Measurements from ENCODE around the gene IRAK2. TPM values are rescaled to one million over a fixed set of nuclear protein-coding genes. Genes with fewer than 3 reads are reported as not detected.
"Not testable (repeated sequence)": the region's sequence is repeated elsewhere in the genome, so short reads cannot be mapped to it uniquely, and the experiment has no call there.

The IRAK2 gene
- polyA plus RNA-seq, 3 donors, result 0.78 to 2.0 (median 1.5) TPM

GRCh38 chr3:10263646-10264363 lies 99.1 kb downstream of the IRAK2 start:
- no peaks in the 10 kb centered on the region for H3K4me1 ChIP-seq (ENCODE audit: control insufficient read depth in 1 of 2, insufficient read depth in 2 of 2, low read length in 2 of 2)
- Mint-ChIP-seq H3K36me3 (peaks cover 83 to 94% of the 10 kb centered on the region in 2 donors), H3K27me3 (ENCODE audit: low read depth in 3 of 3) (peaks cover 0 to 3% (median 0%) of the 10 kb centered on the region in 3 donors), H3K4me1 (peaks cover 15% of the 10 kb centered on the region), H3K9me3 (no peaks in the 10 kb centered on the region), H3K27ac (peak overlapping the region in 5 of 7 donors; percentile 2 to 79 (median 26)), H3K4me3 (no peak overlapping the region)
- 100% methylated on average over 3 of the region's 12 CpGs for WGBS (ENCODE audit: insufficient coverage)
- peak in 1 of 3 donors; percentile 12 for DNase-seq
- intact Hi-C loops (cut with micrococcal nuclease), result no loop called here
- H3K9me3 ChIP-seq (replicated peaks in 1 of 2; ENCODE audit: control insufficient read depth in 1 of 2, insufficient read depth in 1 of 2, low read length in 2 of 2), result no peaks in the 10 kb centered on the region
- H2AFZ ChIP-seq (ENCODE audit: insufficient read depth, low read depth, low read length, poor library complexity, severe bottlenecking), result no peak overlapping the region
- no peaks in the 10 kb centered on the region for H3K27me3 ChIP-seq (ENCODE audit: control insufficient read depth in 2 of 2, insufficient read depth in 2 of 2, low read length in 2 of 2)
- peak; percentile 59 for TF ChIP-seq CTCF (IDR thresholded peaks at IDR 0.05)
- peaks cover 68 to 96% of the 10 kb centered on the region in 2 donors for H3K36me3 ChIP-seq (replicated peaks in 1 of 2; ENCODE audit: control insufficient read depth in 1 of 2, insufficient read depth in 2 of 2, low read length in 2 of 2)
- H3K79me2 ChIP-seq (ENCODE audit: insufficient read depth, low read length), result peaks cover 100% of the 10 kb centered on the region
- peaks cover 90% of the 10 kb centered on the region for H4K20me1 ChIP-seq (ENCODE audit: insufficient read depth, low read length)
- no peak overlapping the region for H3K4me3 ChIP-seq (replicated peaks in 1 of 3; ENCODE audit: low read depth in 2 of 3, low read length in 3 of 3)
- H3K27ac ChIP-seq (ENCODE audit: low read depth in 1 of 2, low read length in 2 of 2), result peak overlapping the region in 1 of 2 donors; percentile 60
- no peak overlapping the region for H3K9ac ChIP-seq (ENCODE audit: insufficient read depth, low read length, poor library complexity, severe bottlenecking)
- H3K4me2 ChIP-seq (replicated peaks; ENCODE audit: extremely low read depth, low read length, poor library complexity, severe bottlenecking), result no peak overlapping the region

DNA sequence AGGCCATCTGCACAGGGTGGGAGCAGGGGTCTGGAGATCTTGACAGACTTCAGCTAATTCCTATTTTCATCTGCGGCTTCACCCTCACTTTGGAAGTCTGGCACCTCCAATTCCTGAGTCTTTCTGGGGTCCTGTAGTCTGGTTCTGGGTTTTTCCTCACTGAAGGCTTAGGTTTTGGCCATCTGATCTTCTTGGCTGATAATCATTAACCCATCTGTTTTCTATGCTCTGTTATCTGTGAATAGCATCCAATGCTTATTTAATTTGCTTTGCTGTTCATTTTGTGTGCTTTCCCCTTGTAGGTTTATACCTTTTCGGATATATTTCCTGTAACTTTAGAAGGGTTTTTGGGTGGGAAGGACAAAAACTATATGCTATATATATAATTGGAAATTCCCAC lies 101.1 kb downstream of the IRAK2 start:
- peaks cover 100% of the 10 kb centered on the region for H3K79me2 ChIP-seq (ENCODE audit: insufficient read depth, low read length)
- no peaks in the 10 kb centered on the region for H3K4me1 ChIP-seq (ENCODE audit: control insufficient read depth in 1 of 2, insufficient read depth in 2 of 2, low read length in 2 of 2)
- intact Hi-C loops (cut with micrococcal nuclease), result no loop called here
- no CpG with 5 or more reads among the region's 2 CpGs for WGBS (ENCODE audit: insufficient coverage)
- peaks cover 90% of the 10 kb centered on the region for H4K20me1 ChIP-seq (ENCODE audit: insufficient read depth, low read length)
- no peaks in the 10 kb centered on the region for H3K9me3 ChIP-seq (replicated peaks in 1 of 2; ENCODE audit: control insufficient read depth in 1 of 2, insufficient read depth in 1 of 2, low read length in 2 of 2)
- no peak overlapping the region for H3K27ac ChIP-seq (ENCODE audit: low read depth in 1 of 2, low read length in 2 of 2)
- Mint-ChIP-seq H3K9me3 (no peaks in the 10 kb centered on the region), H3K27ac (peak overlapping the region in 1 of 7 donors; percentile 55), H3K27me3 (ENCODE audit: low read depth in 3 of 3) (peaks cover 0 to 2% (median 0%) of the 10 kb centered on the region in 3 donors), H3K36me3 (peaks cover 81 to 94% of the 10 kb centered on the region in 2 donors), H3K4me1 (peaks cover 15% of the 10 kb centered on the region), H3K4me3 (no peak overlapping the region)
- DNase-seq, result no peak
- no peak overlapping the region for H2AFZ ChIP-seq (ENCODE audit: insufficient read depth, low read depth, low read length, poor library complexity, severe bottlenecking)
- TF ChIP-seq CTCF (IDR thresholded peaks at IDR 0.05), result no peak
- no peaks in the 10 kb centered on the region for H3K27me3 ChIP-seq (ENCODE audit: control insufficient read depth in 2 of 2, insufficient read depth in 2 of 2, low read length in 2 of 2)
- no peak overlapping the region for H3K4me3 ChIP-seq (replicated peaks in 1 of 3; ENCODE audit: low read depth in 2 of 3, low read length in 3 of 3)
- peaks cover 68 to 96% of the 10 kb centered on the region in 2 donors for H3K36me3 ChIP-seq (replicated peaks in 1 of 2; ENCODE audit: control insufficient read depth in 1 of 2, insufficient read depth in 2 of 2, low read length in 2 of 2)
- H3K4me2 ChIP-seq (replicated peaks; ENCODE audit: extremely low read depth, low read length, poor library complexity, severe bottlenecking), result no peak overlapping the region
- no peak overlapping the region for H3K9ac ChIP-seq (ENCODE audit: insufficient read depth, low read length, poor library complexity, severe bottlenecking)

DNA sequence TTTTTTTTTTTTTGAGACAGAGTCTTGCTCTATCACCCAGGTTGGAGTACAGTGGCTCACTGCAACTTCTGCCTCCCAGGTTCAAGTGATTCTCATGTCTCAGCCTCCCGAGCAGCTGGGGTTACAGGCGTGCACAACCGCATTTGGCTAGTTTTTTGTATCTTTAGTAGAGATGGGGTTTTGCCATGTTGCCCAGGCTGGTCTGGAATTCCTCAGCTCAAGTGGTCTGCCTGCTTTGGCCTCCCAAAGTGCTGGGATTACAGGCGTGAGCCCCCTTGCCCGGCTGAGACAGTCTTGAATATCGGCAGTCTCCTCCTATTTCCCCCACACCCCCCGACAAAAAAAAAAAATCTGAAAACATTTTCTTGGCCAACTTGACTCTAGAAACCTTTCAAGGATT lies 102.2 kb downstream of the IRAK2 start:
- H3K9me3 ChIP-seq (replicated peaks in 1 of 2; ENCODE audit: control insufficient read depth in 1 of 2, insufficient read depth in 1 of 2, low read length in 2 of 2); H3K9me3 Mint-ChIP-seq; H3K4me3 ChIP-seq (replicated peaks in 1 of 3; ENCODE audit: low read depth in 2 of 3, low read length in 3 of 3); H3K27me3 Mint-ChIP-seq (ENCODE audit: low read depth in 3 of 3); DNase-seq; H3K4me1 ChIP-seq (ENCODE audit: control insufficient read depth in 1 of 2, insufficient read depth in 2 of 2, low read length in 2 of 2); H3K4me2 ChIP-seq (replicated peaks; ENCODE audit: extremely low read depth, low read length, poor library complexity, severe bottlenecking); H3K27ac ChIP-seq (ENCODE audit: low read depth in 1 of 2, low read length in 2 of 2); intact Hi-C loops (cut with micrococcal nuclease); H3K27me3 ChIP-seq (ENCODE audit: control insufficient read depth in 2 of 2, insufficient read depth in 2 of 2, low read length in 2 of 2); H2AFZ ChIP-seq (ENCODE audit: insufficient read depth, low read depth, low read length, poor library complexity, severe bottlenecking); H3K9ac ChIP-seq (ENCODE audit: insufficient read depth, low read length, poor library complexity, severe bottlenecking); H3K4me3 Mint-ChIP-seq: not testable (repeated sequence)
- H4K20me1 ChIP-seq (ENCODE audit: insufficient read depth, low read length), result peaks cover 91% of the 10 kb centered on the region
- H3K27ac Mint-ChIP-seq, result peak overlapping the region in 2 of 7 donors; percentile 2 to 40
- no CpG with 5 or more reads among the region's 7 CpGs for WGBS (ENCODE audit: insufficient coverage)
- peaks cover 11% of the 10 kb centered on the region for H3K4me1 Mint-ChIP-seq
- peaks cover 80 to 94% of the 10 kb centered on the region in 2 donors for H3K36me3 Mint-ChIP-seq
- peaks cover 100% of the 10 kb centered on the region for H3K79me2 ChIP-seq (ENCODE audit: insufficient read depth, low read length)
- H3K36me3 ChIP-seq (replicated peaks in 1 of 2; ENCODE audit: control insufficient read depth in 1 of 2, insufficient read depth in 2 of 2, low read length in 2 of 2), result peaks cover 71 to 96% of the 10 kb centered on the region in 2 donors

All from CD14-positive monocyte (primary cell).